Measurements from ENCODE around the gene TBX1.

The TBX1 gene

GRCh38 chr22:19716041-19716828 is 44.3 kb upstream of the TBX1 start:
- TF ChIP-seq, protein P1, sequence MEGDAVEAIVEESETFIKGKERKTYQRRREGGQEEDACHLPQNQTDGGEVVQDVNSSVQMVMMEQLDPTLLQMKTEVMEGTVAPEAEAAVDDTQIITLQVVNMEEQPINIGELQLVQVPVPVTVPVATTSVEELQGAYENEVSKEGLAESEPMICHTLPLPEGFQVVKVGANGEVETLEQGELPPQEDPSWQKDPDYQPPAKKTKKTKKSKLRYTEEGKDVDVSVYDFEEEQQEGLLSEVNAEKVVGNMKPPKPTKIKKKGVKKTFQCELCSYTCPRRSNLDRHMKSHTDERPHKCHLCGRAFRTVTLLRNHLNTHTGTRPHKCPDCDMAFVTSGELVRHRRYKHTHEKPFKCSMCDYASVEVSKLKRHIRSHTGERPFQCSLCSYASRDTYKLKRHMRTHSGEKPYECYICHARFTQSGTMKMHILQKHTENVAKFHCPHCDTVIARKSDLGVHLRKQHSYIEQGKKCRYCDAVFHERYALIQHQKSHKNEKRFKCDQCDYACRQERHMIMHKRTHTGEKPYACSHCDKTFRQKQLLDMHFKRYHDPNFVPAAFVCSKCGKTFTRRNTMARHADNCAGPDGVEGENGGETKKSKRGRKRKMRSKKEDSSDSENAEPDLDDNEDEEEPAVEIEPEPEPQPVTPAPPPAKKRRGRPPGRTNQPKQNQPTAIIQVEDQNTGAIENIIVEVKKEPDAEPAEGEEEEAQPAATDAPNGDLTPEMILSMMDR (conservative IDR thresholded peaks at IDR 0.05; ENCODE audit: low read depth), result no peak
- POLR2A ChIA-PET (ENCODE audit: low non-redundant PET), result no interaction called here
- CTCF ChIA-PET, result interaction anchor here (1.1 to 2.3 kb wide), 2 partner anchors 36 to 86 kb away, joined by 3 to 8 read pairs; no protein-coding TSS in a partner anchor
- no peak for DNase-seq (ENCODE audit: low spot score)
- H3K27ac ChIP-seq, result peak overlapping the region; percentile 31

DNA sequence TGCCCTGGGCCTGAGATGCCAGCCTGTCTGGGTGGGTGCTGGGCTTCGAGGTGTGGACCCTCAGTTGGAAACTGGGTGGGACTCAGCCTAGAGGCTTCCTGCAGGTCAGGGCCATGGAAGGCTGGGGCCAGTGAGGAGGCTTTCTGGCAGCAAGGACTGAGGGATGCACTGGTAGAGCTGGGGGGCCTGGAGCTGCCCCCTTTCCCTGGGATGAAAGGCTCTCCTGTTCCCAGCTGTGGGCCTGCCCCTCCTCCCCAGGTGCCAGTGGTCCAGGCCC is 43.8 kb upstream of the TBX1 start:
- TF ChIP-seq, protein P1 (conservative IDR thresholded peaks at IDR 0.05; ENCODE audit: low read depth), result no peak
- DNase-seq (ENCODE audit: low spot score), result no peak
- no peak overlapping the region for H3K27ac ChIP-seq
- CTCF ChIA-PET, result interaction anchor here (0.7 to 2.3 kb wide), 2 partner anchors 34 to 37 kb away, joined by 4 to 8 read pairs; no protein-coding TSS in a partner anchor
- POLR2A ChIA-PET (ENCODE audit: low non-redundant PET), result no interaction called here

- peak overlapping the region; percentile 62 for H3K27ac ChIP-seq
- ChIA-PET POLR2A (ENCODE audit: low non-redundant PET) (no interaction called here), CTCF (interaction anchor here (0.7 to 2.3 kb wide), 2 partner anchors 34 to 37 kb away, joined by 4 to 8 read pairs; no protein-coding TSS in a partner anchor)
- TF ChIP-seq, protein P1 (conservative IDR thresholded peaks at IDR 0.05; ENCODE audit: low read depth), result no peak
- no peak for DNase-seq (ENCODE audit: low spot score)
Observed at GRCh38 chr22:19717181-19717580, 43.4 kb upstream of the TBX1 start.

GRCh38 chr22:19717691-19718455 is 42.7 kb upstream of the TBX1 start:
- TF ChIP-seq, protein P1 (conservative IDR thresholded peaks at IDR 0.05; ENCODE audit: low read depth), result peak; percentile 96
- POLR2A ChIA-PET (ENCODE audit: low non-redundant PET), result no interaction called here
- H3K27ac ChIP-seq, result peak overlapping the region; percentile 62
- DNase-seq (ENCODE audit: low spot score), result peak; percentile 65
- CTCF ChIA-PET, result interaction anchor here (0.7 to 2.3 kb wide), 2 partner anchors 38 to 350 kb away, joined by 4 to 8 read pairs; no protein-coding TSS in a partner anchor

DNA sequence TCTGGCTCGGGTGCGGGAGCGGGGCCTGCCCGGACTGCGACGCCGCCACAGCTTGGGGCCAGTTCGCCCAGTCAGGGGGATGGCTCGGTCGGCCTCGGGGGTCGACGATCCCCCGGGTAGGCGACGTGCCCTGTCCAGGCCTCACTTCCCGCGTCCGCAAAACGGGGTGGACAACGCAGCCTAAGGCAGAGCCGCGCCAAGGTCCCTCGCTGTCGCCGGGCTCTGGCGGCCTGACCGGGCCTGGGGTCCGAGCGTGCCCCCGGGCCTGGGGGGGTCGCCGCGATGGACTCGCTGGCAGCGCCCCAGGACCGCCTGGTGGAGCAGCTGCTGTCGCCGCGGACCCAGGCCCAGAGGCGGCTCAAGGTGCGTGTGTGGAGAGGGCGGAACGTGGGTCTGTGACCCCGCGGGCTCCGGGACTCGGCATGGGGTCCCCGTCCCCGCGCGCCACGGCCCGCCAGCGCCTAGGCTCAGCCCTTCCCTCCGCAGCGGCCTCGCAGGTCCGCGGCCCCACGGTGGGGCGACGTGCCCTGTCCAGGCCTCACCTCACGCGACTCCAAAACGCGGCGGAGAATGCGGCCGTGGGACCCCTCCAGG is 42.0 kb upstream of the TBX1 start:
- POLR2A ChIA-PET (ENCODE audit: low non-redundant PET), result no interaction called here
- TF ChIP-seq, protein P1 (conservative IDR thresholded peaks at IDR 0.05; ENCODE audit: low read depth), result no peak
- no peak for DNase-seq (ENCODE audit: low spot score)
- CTCF ChIA-PET, result interaction anchor here (0.7 to 1.3 kb wide), 2 partner anchors 12 to 350 kb away, joined by 4 read pairs; no protein-coding TSS in a partner anchor
- H3K27ac ChIP-seq, result peak overlapping the region; percentile 62

- TF ChIP-seq, protein P1 (conservative IDR thresholded peaks at IDR 0.05; ENCODE audit: low read depth), result no peak
Observed at GRCh38 chr22:19719050-19719482, 41.5 kb upstream of the TBX1 start.

More at GRCh38 chr22:19719050-19719482, 41.5 kb upstream of the TBX1 start:
- H3K27ac ChIP-seq, result no peak overlapping the region
- ChIA-PET CTCF (interaction anchor here (0.7 to 1.3 kb wide), 2 partner anchors 12 to 40 kb away, joined by 4 to 6 read pairs; no protein-coding TSS in a partner anchor), POLR2A (ENCODE audit: low non-redundant PET) (no interaction called here)
- no peak for DNase-seq (ENCODE audit: low spot score)

Data from RWPE1 (cell line).